Skin of body (tissue), 2 donors: ENCODE data around the gene CTNND1. TPM values are rescaled to one million over a fixed set of nuclear protein-coding genes. Genes with fewer than 3 reads are reported as not detected.
"Not testable (repeated sequence)": the region's sequence is repeated elsewhere in the genome, so short reads cannot be mapped to it uniquely, and the experiment has no call there.

Experiments used
- DNase-seq: peaks from one replicate; lab custom pipeline; 2025; lab: John Stamatoyannopoulos, UW
- total RNA-seq: library from RNA; depleted of rRNA; stranded (reverse); fragments of >200 nt; gene quantifications from one replicate; pipeline ENCODE4 v1.2.3, GENCODE V29; 2014

The CTNND1 gene
- 191 TPM for total RNA-seq

- DNase-seq: peak; percentile 99
Measured at GRCh38 chr11:57761301-57762234, at the start of gene CTNND1. CTNND1 (plus strand) TSS chr11:57761802; CDS start chr11:57791479, 29,677 bp downstream.

- DNase-seq: peak; percentile 99
Measured at GRCh38 chr11:57712256-57713150, 49.1 kb upstream of the CTNND1 start, which contains the start of gene TMX2. TMX2 (plus strand) TSS chr11:57712593; CDS start chr11:57712619, 26 bp downstream.

GRCh38 chr11:57713835-57714234 is 47.8 kb upstream of the CTNND1 start:
- DNase-seq: no peak

GRCh38 chr11:57716726-57717125 is 44.9 kb upstream of the CTNND1 start:
- not testable (repeated sequence) for DNase-seq

- DNase-seq: no peak
Measured at GRCh38 chr11:57727185-57727584, 34.4 kb upstream of the CTNND1 start.

- DNase-seq: no peak
Measured at GRCh38 chr11:57728829-57729228, 32.8 kb upstream of the CTNND1 start.

GRCh38 chr11:57729479-57729878 is 32.1 kb upstream of the CTNND1 start:
- DNase-seq: no peak

- no peak for DNase-seq
Measured at GRCh38 chr11:57732661-57733060, 28.9 kb upstream of the CTNND1 start.

- DNase-seq: no peak
Measured at GRCh38 chr11:57735619-57736298, 25.8 kb upstream of the CTNND1 start.

GRCh38 chr11:57741132-57742086 is 20.2 kb upstream of the CTNND1 start, which contains the start of gene SELENOH:
SELENOH (plus strand) TSS chr11:57741491; CDS start chr11:57741596, 105 bp downstream.
- peak; percentile 97 for DNase-seq

GRCh38 chr11:57742087-57742452 is 19.5 kb upstream of the CTNND1 start:
- DNase-seq: no peak

GRCh38 chr11:57744357-57744756 is 17.2 kb upstream of the CTNND1 start:
- no peak for DNase-seq

- DNase-seq: no peak
Measured at GRCh38 chr11:57745206-57745605, 16.4 kb upstream of the CTNND1 start.

- no peak for DNase-seq
Measured at GRCh38 chr11:57746920-57747319, 14.7 kb upstream of the CTNND1 start.

- no peak for DNase-seq
Measured at GRCh38 chr11:57751176-57751575, 10.4 kb upstream of the CTNND1 start.

- DNase-seq: no peak
Measured at GRCh38 chr11:57751676-57752253, 9.8 kb upstream of the CTNND1 start, which contains the start of gene BTBD18. BTBD18 (minus strand) TSS chr11:57751819; CDS start chr11:57751188, 631 bp downstream.

- DNase-seq: no peak
Measured at GRCh38 chr11:57752954-57753353, 8.6 kb upstream of the CTNND1 start.

- no peak for DNase-seq
Measured at GRCh38 chr11:57758174-57758573, 3.4 kb upstream of the CTNND1 start.

- DNase-seq: peak; percentile 29
Measured at GRCh38 chr11:57762235-57762861, 746 bp downstream of the CTNND1 start.
